DMS53 treated with DMSO at 0.1 percent for 48 hours (cell line): Measurements from ENCODE around the gene LHX2.
A peak's percentile ranks its signal among the peaks of the same experiment; 100 is the strongest.

Experiments used
- DNase-seq: peaks from one replicate; lab custom pipeline; 2025; ENCODE audit not compliant: unreplicated experiment; lab: John Stamatoyannopoulos, UW

LHX2 gene

GRCh38 chr9:124052401-124052800 is 40.8 kb downstream of the LHX2 start:
- DNase-seq, result no peak

- no peak for DNase-seq
Observed at GRCh38 chr9:124054582-124055227, 43.1 kb downstream of the LHX2 start.

GRCh38 chr9:124060844-124061605 is 49.5 kb downstream of the LHX2 start:
- DNase-seq, result no peak

DNA sequence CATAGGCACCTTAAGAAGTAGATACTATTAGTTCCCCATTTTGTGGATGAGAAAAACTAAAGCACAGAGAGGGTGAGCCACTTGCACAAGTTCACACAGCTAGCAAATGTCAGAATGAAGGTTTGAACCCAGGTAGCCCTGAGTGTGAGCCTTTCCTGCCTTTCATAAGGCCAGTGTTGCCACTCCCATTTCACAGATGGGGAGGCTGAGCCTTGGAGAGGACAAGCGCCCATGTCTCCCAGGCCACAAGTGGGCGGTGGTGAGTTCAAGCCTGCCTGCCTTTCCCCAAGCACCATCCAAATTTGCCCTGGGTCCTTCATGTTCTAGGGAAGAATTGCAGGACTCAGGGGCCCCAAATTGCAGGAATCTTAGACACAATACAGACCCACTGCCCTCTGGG is 50.6 kb downstream of the LHX2 start:
- DNase-seq, result no peak

DNA sequence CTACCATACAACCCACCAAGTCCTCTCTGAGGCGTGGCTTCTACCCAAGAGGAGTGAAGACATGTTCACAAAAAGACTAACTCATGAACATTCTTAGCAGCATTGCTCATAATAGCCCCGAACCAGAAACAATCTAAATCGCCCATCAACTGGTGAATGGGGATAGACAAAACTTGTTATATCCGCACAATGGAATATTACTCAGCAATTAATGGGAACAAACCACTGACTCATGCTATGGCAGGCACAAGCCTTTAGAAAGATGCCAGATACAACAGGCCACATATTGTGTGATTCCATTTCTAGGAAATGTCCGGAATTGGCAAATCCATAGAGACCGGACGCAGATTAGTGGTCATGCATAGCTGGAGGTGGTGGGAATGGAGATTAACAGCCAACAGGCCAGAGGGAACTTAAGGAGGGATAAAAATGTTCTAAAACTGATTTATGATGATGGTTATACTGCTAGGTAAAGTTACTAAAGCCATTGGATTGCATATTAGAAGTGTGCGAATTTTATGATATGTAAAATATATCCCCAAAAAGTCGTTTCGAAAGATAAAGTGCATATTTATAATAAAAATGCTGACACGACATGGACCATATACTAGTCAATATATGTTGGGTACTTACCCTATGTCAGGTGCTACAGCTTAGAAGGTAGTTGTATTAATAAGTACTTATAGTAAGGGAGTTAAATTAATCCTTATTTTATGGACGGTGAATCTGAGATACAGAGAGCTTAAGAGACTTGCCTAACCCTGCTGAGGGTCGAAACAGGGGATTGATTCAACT is 55.4 kb downstream of the LHX2 start:
- no peak for DNase-seq

DNA sequence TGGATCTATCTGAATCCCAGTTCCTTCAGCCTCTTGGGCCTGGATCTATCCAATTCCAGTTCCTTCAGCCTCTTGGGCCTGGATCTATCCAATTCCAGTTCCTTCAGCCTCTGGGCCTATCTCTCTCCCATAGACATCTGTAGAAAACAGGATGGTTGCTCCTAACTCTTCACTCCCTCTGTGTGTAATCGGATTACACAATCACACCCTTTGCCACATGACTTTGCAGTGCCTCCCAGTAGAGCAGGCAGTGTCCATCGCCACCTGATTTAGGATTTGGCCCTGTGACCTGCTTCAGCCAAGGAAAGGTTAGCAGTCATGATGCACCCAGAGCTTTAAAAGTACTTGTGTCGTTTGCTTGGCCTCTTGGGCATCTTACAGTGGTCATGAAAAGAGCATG is 56.7 kb downstream of the LHX2 start:
- DNase-seq, result no peak

DNA sequence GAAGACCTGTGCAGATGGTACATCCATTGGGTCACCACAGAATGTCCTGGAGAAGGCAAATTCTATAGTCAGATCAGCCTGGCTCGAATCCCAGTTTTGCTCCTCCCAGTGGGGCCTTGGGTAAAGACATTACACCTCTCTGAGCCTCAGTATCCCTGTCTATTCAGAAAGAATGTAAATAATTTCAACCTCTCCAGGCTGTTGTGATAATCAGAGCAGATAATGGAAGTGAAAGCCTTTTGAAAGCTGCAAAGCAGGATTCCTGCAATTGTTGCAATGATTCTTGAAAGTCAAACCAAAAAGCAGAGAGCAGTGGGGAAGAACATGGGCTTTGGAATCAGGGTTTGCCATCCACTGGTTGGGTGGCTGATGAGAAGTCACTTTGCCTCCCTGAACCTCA is 63.2 kb downstream of the LHX2 start:
- DNase-seq, result no peak

DNA sequence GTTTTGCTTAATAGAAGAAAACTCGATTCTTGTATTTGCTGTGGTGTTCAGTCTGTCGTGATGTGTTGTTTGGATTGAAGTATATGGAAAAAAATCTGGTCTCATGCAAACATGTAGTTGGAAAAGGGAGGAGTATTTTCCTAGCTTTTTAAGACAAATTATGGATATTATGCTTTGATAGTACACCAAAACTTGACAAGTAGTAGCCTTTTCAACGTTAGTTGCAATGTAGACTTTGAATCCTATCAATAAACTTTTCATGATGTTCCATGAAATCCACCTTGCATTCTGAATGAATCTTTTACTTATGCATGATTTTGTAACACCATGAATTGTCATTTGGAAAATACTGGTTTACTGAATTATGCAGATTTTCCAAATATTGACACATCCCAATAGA is 64.2 kb downstream of the LHX2 start:
- DNase-seq, result no peak

- DNase-seq, result peak; percentile 9
Observed at GRCh38 chr9:124077915-124078572, 66.5 kb downstream of the LHX2 start.

GRCh38 chr9:124078641-124079040 is 67.1 kb downstream of the LHX2 start:
- DNase-seq, result peak; percentile 82

DNA sequence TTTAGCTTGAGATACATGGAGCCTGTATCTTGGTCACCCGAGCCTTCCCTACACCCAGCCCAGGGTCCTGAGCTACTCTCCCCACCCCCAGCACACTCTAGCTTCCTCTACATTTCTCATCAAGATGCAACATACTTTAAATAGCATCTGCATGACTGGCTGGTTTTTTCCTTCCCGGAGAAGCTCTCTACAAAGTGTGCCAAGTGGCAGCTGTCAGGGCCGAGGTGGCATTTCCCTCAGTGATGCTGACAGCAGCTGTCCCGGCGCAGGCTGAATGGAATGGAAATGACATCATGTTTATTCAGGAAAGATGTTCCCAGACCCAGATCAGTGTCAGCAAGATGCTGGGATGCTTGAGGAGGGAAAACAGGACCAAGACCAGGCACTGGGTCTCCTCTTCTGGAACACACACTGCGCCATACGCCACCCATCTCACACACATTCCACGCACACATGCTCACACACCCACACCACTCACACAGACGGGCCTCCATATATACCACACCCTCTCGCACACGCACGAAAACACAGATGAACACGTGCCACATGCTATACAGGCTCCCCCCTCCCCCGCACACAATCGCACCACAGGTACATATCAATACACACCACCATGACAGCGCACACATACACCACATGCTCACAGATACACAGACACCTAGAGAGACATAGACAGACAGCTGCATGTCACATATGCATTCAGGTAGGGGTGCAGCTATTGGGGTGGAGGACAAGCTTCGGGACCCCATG is 67.8 kb downstream of the LHX2 start:
- DNase-seq, result peak; percentile 80

- no peak for DNase-seq
Observed at GRCh38 chr9:124082622-124083021, 71.1 kb downstream of the LHX2 start.
